ENCODE results near the gene GAPDHS. TPM values are rescaled to one million over a fixed set of nuclear protein-coding genes. Genes with fewer than 3 reads are reported as not detected.

Gene GAPDHS
- total RNA-seq, 1 donor from 2014 or later: not detected

GRCh38 chr19:35490364-35490763 lies 42.9 kb upstream of the GAPDHS start, which contains the start of gene KRTDAP:
TSS of gene KRTDAP (minus strand) at chr19:35490464. CDS start at chr19:35490442, 22 bp downstream.
- TF ChIP-seq CTCF (IDR thresholded peaks at IDR 0.05; ENCODE audit: insufficient read depth, low read depth, low read length) (no peak), EZH2 (IDR thresholded peaks at IDR 0.05; ENCODE audit: insufficient read depth, low read length) (no peak)
- Histone ChIP-seq H3K27me3 (ENCODE audit: insufficient read depth, low read length) (peaks cover 4% of the 10 kb centered on the region), H3K4me3 (ENCODE audit: insufficient read depth, low read depth, low read length) (no peak within 1 kb of the TSS), H4K20me1 (ENCODE audit: insufficient read depth, low read length) (no peaks in the 10 kb centered on the region), H3K27ac (ENCODE audit: low read depth, low read length) (no peak within 1 kb of the TSS), H2AFZ (ENCODE audit: low read depth, low read length) (no peak within 1 kb of the TSS), H3K4me1 (ENCODE audit: insufficient read depth, low read length) (no peaks in the 10 kb centered on the region), H3K36me3 (ENCODE audit: insufficient read depth, low read length) (no peaks in the 10 kb centered on the region), H3K9me3 (ENCODE audit: insufficient read depth, low read depth, low read length) (no peaks in the 10 kb centered on the region), H3K79me2 (ENCODE audit: insufficient read depth, low read length) (no peaks in the 10 kb centered on the region), H3K4me2 (ENCODE audit: low read length) (no peak within 1 kb of the TSS), H3K9ac (ENCODE audit: low read length) (no peak within 1 kb of the TSS)
- Mint-ChIP-seq H3K9me3 (ENCODE audit: unreplicated experiment) (peaks cover 3% of the 10 kb centered on the region), H3K4me3 (ENCODE audit: unreplicated experiment) (no peak within 1 kb of the TSS), H3K4me1 (ENCODE audit: low read depth, unreplicated experiment) (no peaks in the 10 kb centered on the region), H3K27ac (ENCODE audit: unreplicated experiment) (no peak within 1 kb of the TSS), H3K36me3 (ENCODE audit: low read depth, unreplicated experiment) (no peaks in the 10 kb centered on the region), H3K27me3 (ENCODE audit: low read depth, unreplicated experiment) (peaks cover 79% of the 10 kb centered on the region)
- DNase-seq (ENCODE audit: low read depth) (no peak), FAIRE-seq (no peak)

GRCh38 chr19:35491836-35492360 lies 41.4 kb upstream of the GAPDHS start:
- Histone ChIP-seq H3K4me3 (ENCODE audit: insufficient read depth, low read depth, low read length) (no peak overlapping the region), H2AFZ (ENCODE audit: low read depth, low read length) (no peak overlapping the region), H3K9ac (ENCODE audit: low read length) (no peak overlapping the region), H3K27me3 (ENCODE audit: insufficient read depth, low read length) (peaks cover 4% of the 10 kb centered on the region), H3K36me3 (ENCODE audit: insufficient read depth, low read length) (no peaks in the 10 kb centered on the region), H4K20me1 (ENCODE audit: insufficient read depth, low read length) (no peaks in the 10 kb centered on the region), H3K4me2 (ENCODE audit: low read length) (no peak overlapping the region), H3K79me2 (ENCODE audit: insufficient read depth, low read length) (no peaks in the 10 kb centered on the region), H3K27ac (ENCODE audit: low read depth, low read length) (no peak overlapping the region), H3K9me3 (ENCODE audit: insufficient read depth, low read depth, low read length) (no peaks in the 10 kb centered on the region), H3K4me1 (ENCODE audit: insufficient read depth, low read length) (no peaks in the 10 kb centered on the region)
- Mint-ChIP-seq H3K36me3 (ENCODE audit: low read depth, unreplicated experiment) (no peaks in the 10 kb centered on the region), H3K4me1 (ENCODE audit: low read depth, unreplicated experiment) (no peaks in the 10 kb centered on the region), H3K27ac (ENCODE audit: unreplicated experiment) (no peak overlapping the region), H3K27me3 (ENCODE audit: low read depth, unreplicated experiment) (peaks cover 69% of the 10 kb centered on the region), H3K9me3 (ENCODE audit: unreplicated experiment) (peaks cover 3% of the 10 kb centered on the region), H3K4me3 (ENCODE audit: unreplicated experiment) (no peak overlapping the region)
- no peak for FAIRE-seq
- TF ChIP-seq CTCF (IDR thresholded peaks at IDR 0.05; ENCODE audit: insufficient read depth, low read depth, low read length): no peak
- DNase-seq (ENCODE audit: low read depth): no peak

GRCh38 chr19:35493971-35494370 lies 39.3 kb upstream of the GAPDHS start:
- Histone ChIP-seq H4K20me1 (ENCODE audit: insufficient read depth, low read length) (no peaks in the 10 kb centered on the region), H3K4me1 (ENCODE audit: insufficient read depth, low read length) (no peaks in the 10 kb centered on the region), H3K4me3 (ENCODE audit: insufficient read depth, low read depth, low read length) (no peak overlapping the region), H3K9me3 (ENCODE audit: insufficient read depth, low read depth, low read length) (no peaks in the 10 kb centered on the region), H3K27ac (ENCODE audit: low read depth, low read length) (no peak overlapping the region), H3K9ac (ENCODE audit: low read length) (no peak overlapping the region), H2AFZ (ENCODE audit: low read depth, low read length) (no peak overlapping the region), H3K4me2 (ENCODE audit: low read length) (no peak overlapping the region), H3K79me2 (ENCODE audit: insufficient read depth, low read length) (no peaks in the 10 kb centered on the region), H3K27me3 (ENCODE audit: insufficient read depth, low read length) (peaks cover 4% of the 10 kb centered on the region), H3K36me3 (ENCODE audit: insufficient read depth, low read length) (no peaks in the 10 kb centered on the region)
- no peak for DNase-seq (ENCODE audit: low read depth)
- Mint-ChIP-seq H3K27ac (ENCODE audit: unreplicated experiment) (no peak overlapping the region), H3K4me3 (ENCODE audit: unreplicated experiment) (no peak overlapping the region), H3K36me3 (ENCODE audit: low read depth, unreplicated experiment) (peaks cover 8% of the 10 kb centered on the region), H3K27me3 (ENCODE audit: low read depth, unreplicated experiment) (peaks cover 53% of the 10 kb centered on the region), H3K9me3 (ENCODE audit: unreplicated experiment) (no peaks in the 10 kb centered on the region), H3K4me1 (ENCODE audit: low read depth, unreplicated experiment) (no peaks in the 10 kb centered on the region)
- no peak for TF ChIP-seq EZH2 (IDR thresholded peaks at IDR 0.05; ENCODE audit: insufficient read depth, low read length)
- no peak for TF ChIP-seq CTCF (IDR thresholded peaks at IDR 0.05; ENCODE audit: insufficient read depth, low read depth, low read length)
- FAIRE-seq: no peak

Data from astrocyte (in vitro differentiated cells and primary cell).